ENCODE measurements around the gene PRIMA1. TPM values are rescaled to one million over a fixed set of nuclear protein-coding genes. Genes with fewer than 3 reads are reported as not detected.

Gene PRIMA1
- total RNA-seq, 1 donor from 2014 or later = not detected

DNA sequence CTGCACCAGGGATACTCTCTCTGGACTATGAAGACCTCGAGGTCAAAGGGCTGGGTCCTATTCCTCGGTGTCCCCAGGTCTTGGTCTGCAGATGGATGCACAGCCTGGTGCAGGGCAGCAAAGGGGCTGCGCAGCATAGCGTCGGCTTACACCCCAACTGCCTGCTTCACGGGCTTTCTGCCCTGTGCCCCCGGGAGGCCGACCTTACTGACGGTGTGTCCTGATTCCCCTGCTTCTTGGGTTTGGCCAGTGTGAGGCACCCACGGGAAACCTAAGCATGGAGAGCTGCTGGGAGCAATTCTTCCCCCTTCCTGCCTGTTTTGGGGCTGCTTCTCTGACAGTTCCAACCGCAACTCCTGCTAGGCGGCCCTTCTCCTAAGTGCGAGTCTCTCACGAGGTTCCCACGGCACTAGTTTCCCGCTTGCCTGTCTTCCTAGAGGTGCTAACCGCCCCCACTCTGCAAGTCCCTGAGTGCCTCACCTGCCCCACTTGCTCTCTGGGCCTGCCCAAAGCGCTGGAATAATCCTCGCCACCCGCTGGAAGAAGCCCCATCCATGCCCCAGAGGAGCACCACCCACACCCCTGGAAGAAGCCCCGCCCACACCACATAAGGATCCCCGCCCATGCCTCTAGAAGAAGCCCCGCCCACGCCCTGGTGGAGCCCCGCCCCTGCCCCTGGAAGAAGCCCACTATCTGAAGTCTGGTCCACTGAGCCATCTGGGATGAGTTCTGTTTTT is 54.0 kb downstream of the PRIMA1 start:
- DNase-seq (ENCODE audit: extremely low read depth, low read depth, low spot score) = no peak

DNA sequence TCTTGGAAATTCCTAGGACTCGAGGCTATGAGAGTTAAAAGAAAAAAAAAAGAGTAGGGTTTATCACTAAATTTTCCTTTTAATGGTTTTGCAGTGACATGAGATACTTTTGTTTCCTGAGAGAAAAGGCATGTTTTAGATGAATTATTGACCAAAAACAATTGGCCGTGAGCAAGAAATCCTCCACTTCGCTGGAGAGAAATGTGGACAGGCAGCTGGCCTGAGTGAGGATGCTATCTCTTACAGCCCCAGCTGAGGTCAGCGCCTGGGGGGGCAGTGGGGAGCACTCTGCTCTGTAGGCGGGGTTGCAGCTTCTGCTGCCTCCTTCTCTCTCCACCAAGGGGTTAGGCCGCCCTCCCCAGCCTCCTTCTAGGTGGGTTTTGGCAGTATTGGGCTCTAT is 54.7 kb downstream of the PRIMA1 start:
- DNase-seq (ENCODE audit: extremely low read depth, low read depth, low spot score) = no peak

- no peak for DNase-seq (ENCODE audit: extremely low read depth, low read depth, low spot score)
Observed at GRCh38 chr14:93733231-93733630, 55.1 kb downstream of the PRIMA1 start.

DNA sequence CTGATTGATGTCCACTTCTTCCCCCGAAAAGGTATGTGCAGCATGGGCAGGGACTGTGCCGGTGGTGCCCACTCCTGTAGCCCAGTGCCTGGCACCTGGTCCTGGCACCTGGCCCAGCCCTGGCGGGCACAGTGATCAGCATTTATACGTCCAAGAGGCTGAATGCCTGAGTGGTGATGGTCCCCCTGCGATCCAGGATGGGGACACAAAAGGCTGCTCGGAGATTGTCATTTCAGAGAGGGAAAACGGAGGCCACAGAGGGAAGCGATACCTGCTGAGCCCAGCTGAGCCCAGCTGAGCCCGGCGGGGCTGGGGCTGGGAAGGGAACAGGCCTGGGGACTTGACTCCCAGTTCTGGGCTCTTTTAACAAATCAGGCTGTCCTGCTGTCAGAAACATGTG is 55.8 kb downstream of the PRIMA1 start:
- no peak for DNase-seq (ENCODE audit: extremely low read depth, low read depth, low spot score)

DNA sequence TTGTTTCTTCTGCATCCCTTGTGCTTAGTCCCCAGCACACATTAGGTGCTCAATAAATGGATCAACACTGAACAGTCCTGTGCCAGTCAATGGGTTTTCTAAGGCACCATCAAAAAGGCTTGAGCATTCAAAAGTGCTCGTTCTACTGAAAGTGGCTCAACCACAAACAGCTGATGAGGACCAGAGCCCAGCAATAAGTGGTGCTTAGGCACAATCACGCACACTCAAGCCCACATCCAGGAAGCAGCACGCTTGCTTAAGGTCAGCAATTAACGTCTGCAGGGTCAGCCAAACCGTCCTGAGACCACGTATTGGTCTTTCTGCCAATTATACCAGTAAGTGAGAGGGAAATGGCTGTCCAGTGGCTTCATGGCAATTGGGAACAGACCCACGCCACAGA is 56.5 kb downstream of the PRIMA1 start:
- no peak for DNase-seq (ENCODE audit: extremely low read depth, low read depth, low spot score)

DNA sequence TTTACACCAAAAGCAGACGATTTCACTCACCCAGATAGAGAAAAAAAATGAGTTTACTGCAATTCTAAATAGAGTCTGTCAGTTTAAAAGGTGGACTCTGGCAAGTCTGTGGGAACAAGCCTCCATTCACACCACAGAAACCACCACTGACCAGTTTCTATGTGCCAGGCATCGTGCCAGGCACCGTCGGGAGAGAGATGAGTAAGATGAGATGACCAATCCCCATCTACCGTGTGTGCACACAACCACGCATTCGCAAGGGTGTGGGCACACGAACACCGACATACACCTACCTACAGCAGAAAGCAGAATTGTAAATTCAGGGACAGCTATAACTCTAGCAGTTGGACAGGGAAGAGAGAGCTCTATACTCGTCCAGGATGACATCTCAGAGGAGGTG is 58.3 kb downstream of the PRIMA1 start:
- DNase-seq (ENCODE audit: extremely low read depth, low read depth, low spot score) = no peak

DNA sequence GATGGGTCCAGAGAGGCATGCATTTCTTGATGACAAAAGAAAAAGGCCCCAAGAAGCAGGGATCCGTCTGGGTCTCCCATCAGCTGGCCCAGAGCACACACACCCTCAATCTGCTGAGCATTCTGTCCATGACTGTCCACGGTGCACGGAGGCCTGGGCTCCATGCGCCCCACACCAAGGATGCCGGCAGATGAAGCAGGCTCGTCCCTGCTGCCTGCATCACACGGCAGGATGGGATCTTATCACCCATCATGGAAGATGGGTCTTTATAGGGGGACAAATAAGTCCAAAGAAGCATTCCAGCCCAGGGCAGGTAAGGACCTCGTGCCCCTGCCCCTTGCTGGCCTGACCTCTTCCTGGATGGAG is 59.7 kb downstream of the PRIMA1 start:
- DNase-seq (ENCODE audit: extremely low read depth, low read depth, low spot score) = no peak

DNA sequence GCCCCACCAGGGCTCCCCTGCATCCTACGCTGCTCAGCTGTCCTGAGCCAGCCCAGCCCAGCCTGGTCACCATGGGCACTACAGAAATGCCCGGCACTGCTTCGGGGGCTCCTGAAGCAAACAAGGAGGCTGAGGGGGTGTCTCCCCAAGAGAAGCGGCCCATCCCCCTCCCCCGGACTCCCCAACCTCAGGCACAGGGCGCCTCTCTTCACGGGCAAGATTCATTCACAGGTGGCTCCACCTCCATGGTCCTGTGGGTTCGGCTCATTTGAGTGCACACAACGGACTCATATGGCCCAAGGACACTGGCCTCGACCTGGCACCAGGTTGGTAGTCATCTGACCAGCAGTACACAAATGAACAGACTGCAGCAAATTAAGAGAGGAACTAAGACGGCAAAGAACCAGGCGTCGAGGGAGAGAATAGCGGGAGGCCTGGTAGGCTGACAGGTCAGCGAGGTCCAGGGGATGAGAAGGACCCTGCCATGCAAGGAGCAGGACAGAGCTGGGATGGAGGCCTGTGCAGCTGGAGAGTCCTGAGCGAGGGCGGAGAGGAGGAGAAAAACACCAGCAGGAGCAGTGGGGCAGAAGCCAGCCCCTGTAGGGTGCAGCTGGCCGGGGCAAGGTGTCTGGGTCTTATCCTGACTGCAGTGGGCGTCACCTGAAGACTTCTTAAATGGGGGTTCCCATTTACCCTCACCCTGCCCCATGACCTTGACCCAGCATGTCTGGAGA is 60.2 kb downstream of the PRIMA1 start:
- DNase-seq (ENCODE audit: extremely low read depth, low read depth, low spot score) = no peak

DNA sequence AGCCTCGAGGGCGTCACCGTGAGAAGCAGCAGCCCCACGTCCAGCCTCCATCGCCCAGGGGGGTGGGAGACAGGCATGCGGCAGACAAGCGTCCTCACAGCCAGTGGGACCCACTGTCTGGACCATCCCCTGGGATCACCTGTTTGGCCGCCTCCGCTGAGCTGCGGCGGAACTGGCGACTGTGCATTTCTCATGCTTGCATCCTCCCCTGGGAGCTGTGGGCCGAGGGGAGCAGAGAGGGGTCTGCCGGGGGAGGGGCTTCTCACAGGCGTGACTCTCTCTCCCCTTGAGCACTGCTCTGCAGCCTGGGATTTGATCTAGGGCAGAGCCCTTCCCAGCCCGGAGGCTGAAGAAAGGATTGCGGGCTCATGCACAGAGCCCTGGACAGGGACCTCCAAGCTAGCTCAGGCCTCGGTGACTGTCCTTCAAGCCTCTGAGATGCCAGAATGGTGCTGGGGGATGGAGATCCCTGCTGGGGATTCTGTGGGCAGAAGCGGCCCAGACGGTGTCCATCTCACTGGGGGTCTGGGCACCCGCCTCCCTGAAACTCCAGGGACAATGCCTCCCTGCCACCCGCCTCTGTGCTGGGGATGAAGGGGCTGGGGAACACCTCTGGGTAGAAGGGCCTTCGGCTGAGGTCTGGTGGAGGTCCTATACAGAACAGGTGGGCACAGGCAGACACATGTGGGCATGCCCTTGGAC is 61.1 kb downstream of the PRIMA1 start:
- no peak for DNase-seq (ENCODE audit: extremely low read depth, low read depth, low spot score)

GRCh38 chr14:93725993-93726392 is 62.3 kb downstream of the PRIMA1 start:
- DNase-seq (ENCODE audit: extremely low read depth, low read depth, low spot score) = no peak

GRCh38 chr14:93725002-93725582 is 63.2 kb downstream of the PRIMA1 start:
- no peak for DNase-seq (ENCODE audit: extremely low read depth, low read depth, low spot score)

DNA sequence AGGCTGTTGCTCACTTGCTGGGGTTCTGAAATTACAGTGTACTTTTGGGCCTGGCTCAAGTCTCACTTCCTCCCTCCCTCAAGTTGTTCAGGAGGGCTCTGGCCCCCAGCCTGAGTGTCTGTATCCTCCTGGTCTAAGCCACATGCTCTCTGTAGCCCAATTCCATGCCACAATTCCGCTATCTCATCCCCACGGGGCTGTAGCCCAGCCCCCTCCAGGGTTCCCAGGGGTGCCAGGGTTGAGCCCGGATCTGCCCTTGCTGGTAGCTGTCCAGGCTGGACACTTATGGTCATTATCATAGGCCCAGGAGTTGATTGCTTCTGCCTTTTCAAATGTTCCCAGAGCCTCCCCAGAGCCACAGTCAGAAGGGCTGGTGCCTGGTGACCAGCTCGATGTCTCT is 65.3 kb downstream of the PRIMA1 start:
- DNase-seq (ENCODE audit: extremely low read depth, low read depth, low spot score) = no peak

DNA sequence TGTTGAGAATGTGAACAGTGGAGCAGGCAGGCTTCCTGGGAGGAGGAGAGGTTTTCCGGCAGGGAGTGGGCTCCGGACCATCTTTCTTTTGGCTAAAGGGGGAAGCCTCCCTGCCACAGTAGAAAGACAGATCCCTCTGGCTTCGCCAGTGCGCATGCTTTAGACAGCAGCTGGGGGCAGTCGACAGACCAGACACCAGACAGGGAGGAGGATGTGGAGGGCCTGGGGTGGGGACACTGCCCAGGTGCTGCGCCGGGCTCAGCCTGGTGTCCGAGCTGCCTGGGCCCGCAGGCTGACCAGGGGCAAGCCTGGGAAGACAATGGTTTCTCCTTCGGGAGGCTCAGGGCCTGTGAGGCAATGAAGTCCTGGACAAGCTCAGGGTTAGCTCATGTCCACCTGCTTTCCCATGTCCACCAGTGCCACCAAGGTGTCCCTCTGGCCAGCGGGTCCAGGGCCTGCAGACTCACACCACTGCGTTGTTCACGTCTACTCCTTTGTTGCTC is 67.3 kb downstream of the PRIMA1 start:
- no peak for DNase-seq (ENCODE audit: extremely low read depth, low read depth, low spot score)

- no peak for DNase-seq (ENCODE audit: extremely low read depth, low read depth, low spot score)
Observed at GRCh38 chr14:93720076-93720815, 68.0 kb downstream of the PRIMA1 start.

DNA sequence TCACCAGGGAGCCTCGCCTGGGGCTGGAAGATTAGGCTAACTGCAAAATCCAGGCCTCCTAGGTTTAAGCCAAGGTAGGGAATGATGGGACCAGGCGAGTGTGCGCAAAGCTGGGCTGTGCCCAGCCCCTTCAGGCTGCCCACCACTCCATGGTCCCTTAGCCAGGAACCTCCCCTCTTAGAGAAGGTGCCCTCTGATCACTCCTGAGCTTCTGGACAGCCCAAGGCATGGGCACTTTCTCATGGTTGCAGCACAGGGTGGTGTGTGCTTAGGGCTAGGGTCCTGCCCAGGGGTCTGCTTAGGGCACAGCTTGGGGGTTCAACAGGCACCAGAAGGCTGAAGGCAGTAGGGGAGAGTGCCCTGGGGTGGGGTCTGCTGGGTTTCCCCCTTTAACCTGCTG is 69.0 kb downstream of the PRIMA1 start:
- no peak for DNase-seq (ENCODE audit: extremely low read depth, low read depth, low spot score)

GRCh38 chr14:93717668-93718320 is 70.5 kb downstream of the PRIMA1 start:
- DNase-seq (ENCODE audit: extremely low read depth, low read depth, low spot score) = no peak

DNA sequence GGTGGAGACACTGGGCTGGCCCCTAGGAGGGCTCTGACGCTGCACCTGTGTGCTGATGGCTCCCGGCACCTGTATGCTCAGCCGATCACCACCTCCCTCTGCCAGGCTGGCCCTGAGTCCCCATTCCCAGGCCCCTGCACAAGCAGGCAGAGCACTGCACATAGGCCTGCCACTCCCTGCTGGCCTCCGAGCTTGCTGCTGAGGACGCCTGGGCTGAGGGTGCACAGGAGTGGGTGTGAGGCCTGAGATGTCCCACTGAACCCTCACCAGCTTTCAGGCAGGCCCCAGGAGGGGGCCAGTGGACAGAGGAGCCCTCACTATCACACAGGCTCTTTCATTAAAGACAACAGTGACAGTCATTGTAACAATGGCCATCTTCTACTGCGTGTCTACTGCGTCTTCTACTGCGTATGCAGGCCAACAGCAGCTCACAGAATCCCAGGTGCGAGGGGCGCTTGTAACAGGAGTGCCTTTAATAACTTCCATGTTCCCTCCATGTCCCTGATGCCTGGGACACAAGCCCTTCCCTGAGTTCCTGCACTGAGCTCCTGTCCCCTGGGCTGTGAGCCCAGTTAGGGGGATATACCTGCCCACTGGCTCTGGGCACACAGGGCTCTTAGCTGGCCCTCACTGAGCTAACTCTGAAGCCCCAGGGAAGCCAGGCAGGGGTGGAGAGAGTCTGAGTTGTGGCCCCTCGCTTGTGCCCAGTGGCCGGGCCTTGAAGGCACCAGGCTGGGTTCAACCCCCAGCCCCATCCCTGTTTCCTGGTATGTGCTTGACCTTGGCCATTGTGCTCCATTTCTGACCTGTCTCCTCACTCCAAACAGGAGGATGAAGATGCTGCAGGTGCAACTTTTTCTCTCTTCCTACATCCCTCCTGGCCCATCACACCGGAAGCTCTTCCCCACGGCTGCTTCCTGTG is 71.3 kb downstream of the PRIMA1 start:
- no peak for DNase-seq (ENCODE audit: extremely low read depth, low read depth, low spot score)

DNA sequence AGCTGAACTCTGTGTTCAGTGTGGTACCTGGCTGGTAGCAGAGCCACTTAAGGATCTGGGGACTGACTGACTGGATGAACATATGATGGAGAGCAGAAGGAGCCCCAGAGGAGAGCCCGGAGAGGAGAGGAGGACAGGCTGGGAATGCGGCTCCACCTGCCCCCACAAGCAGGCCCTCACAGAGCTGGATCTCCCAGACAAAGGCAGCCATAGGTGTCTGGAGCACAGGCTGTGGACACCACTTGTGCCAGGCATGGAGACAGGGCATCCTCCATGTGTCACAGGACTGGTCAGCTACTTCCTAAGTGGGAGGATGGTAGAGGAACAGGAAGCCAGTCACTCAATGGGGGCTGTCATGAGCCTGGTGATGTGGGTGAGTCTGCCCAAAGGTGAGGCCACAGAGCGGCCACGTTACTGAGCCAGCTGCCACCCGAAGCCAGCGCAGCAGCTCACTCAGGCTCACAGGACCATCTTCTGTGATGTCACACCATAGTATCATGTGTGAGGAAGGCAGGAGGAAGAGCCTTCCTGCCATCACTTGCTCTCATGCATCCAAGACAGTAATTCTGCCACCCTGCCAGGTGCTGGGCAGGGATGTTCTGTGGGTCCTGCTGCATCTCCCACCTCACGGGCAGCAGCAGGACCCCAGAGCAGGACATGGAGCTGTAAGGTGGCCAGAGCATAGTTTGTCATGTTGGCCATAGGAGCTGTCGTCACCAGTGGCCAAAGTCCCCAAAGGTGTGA is 72.1 kb downstream of the PRIMA1 start:
- no peak for DNase-seq (ENCODE audit: extremely low read depth, low read depth, low spot score)
